Lower leg skin (tissue), 3 donors: ENCODE measurements around the gene FAM32A.

Source experiments
- POLR2A ChIP-seq, 2 donors: fragments of 450-650 bp; IDR thresholded peaks; one replicate each; pipeline ENCODE4 v1.6.1; 2016 to 2017; ENCODE audit warnings: antibody characterized with exemption in 2 of 2, mild to moderate bottlenecking in 1 of 2, moderate library complexity in 1 of 2
- TF ChIP-seq, protein P1 (sequence below), 3 donors: fragments of 450-650 bp; IDR thresholded peaks; one replicate each; pipeline ENCODE4 v1.5.1; 2016; ENCODE audit warnings: antibody characterized with exemption in 3 of 3, mild to moderate bottlenecking in 3 of 3, moderate library complexity in 2 of 3

DNA sequence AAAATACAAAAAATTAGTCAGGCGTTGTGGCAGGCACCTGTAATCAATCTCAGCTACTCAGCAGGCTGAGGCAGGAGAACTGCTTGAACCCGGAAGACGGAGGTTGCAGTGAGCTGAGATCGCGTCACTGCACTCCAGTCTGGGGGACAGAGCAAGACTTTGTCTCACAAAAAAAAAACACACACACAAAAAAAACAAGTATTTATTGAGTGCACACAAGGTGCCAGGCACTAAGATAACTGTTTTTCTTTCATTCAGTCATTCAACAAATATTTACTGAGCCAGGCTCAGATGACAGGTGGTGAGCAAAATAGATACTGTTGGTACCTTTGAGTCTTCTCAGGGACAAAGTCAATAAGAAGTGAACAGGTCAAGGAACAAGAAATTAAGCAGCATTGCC is 18.2 kb upstream of the FAM32A start:
- TF ChIP-seq, protein P1, sequence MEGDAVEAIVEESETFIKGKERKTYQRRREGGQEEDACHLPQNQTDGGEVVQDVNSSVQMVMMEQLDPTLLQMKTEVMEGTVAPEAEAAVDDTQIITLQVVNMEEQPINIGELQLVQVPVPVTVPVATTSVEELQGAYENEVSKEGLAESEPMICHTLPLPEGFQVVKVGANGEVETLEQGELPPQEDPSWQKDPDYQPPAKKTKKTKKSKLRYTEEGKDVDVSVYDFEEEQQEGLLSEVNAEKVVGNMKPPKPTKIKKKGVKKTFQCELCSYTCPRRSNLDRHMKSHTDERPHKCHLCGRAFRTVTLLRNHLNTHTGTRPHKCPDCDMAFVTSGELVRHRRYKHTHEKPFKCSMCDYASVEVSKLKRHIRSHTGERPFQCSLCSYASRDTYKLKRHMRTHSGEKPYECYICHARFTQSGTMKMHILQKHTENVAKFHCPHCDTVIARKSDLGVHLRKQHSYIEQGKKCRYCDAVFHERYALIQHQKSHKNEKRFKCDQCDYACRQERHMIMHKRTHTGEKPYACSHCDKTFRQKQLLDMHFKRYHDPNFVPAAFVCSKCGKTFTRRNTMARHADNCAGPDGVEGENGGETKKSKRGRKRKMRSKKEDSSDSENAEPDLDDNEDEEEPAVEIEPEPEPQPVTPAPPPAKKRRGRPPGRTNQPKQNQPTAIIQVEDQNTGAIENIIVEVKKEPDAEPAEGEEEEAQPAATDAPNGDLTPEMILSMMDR (IDR thresholded peaks at IDR 0.05) = no peak
- no peak for TF ChIP-seq POLR2A (IDR thresholded peaks at IDR 0.05)
